Mesothelial cell of epicardium (in vitro differentiated cells): Measurements from ENCODE around the gene RPP14. TPM values are rescaled to one million over a fixed set of nuclear protein-coding genes. Genes with fewer than 3 reads are reported as not detected.

Experiments
- DNase-seq, 2 experiments: peaks; one replicate each; pipeline ENCODE4 v3.0.0; 2021; ENCODE audit warnings: low spot score in 2 of 2; ENCODE audit not compliant: unreplicated experiment in 2 of 2
- H3K27ac Mint-ChIP-seq: 2 replicates; pipeline ENCODE4 v1.8.0; 2021; ENCODE audit warnings: mixed read lengths
- H3K27me3 Mint-ChIP-seq: 2 replicates; pipeline ENCODE4 v1.8.0; 2021; ENCODE audit warnings: low read depth, mixed read lengths
- H3K36me3 Mint-ChIP-seq: 2 replicates; pipeline ENCODE4 v1.8.0; 2021; ENCODE audit warnings: mixed read lengths
- H3K4me1 Mint-ChIP-seq: 2 replicates; pipeline ENCODE4 v1.8.0; 2021; ENCODE audit warnings: mixed read lengths
- H3K4me3 Mint-ChIP-seq: 2 replicates; pipeline ENCODE4 v1.8.0; 2021; ENCODE audit warnings: mild to moderate bottlenecking, moderate library complexity, mixed read lengths
- H3K9me3 Mint-ChIP-seq: 2 replicates; pipeline ENCODE4 v1.8.0; 2021; ENCODE audit warnings: mixed read lengths
- total RNA-seq: library from RNA; stranded (reverse); gene quantifications from 3 replicates; pipeline ENCODE4 v1.2.1, GENCODE V29; 2021
- TF ChIP-seq, protein P1 (sequence below): fragments of 200-600 bp; sonication (generic); IDR thresholded peaks from one replicate; pipeline ENCODE4 v1.5.0; 2021; ENCODE audit warnings: antibody characterized with exemption; ENCODE audit not compliant: unreplicated experiment

RPP14 gene
- total RNA-seq, 1 donor from 2014 or later, result 24.2 TPM

DNA sequence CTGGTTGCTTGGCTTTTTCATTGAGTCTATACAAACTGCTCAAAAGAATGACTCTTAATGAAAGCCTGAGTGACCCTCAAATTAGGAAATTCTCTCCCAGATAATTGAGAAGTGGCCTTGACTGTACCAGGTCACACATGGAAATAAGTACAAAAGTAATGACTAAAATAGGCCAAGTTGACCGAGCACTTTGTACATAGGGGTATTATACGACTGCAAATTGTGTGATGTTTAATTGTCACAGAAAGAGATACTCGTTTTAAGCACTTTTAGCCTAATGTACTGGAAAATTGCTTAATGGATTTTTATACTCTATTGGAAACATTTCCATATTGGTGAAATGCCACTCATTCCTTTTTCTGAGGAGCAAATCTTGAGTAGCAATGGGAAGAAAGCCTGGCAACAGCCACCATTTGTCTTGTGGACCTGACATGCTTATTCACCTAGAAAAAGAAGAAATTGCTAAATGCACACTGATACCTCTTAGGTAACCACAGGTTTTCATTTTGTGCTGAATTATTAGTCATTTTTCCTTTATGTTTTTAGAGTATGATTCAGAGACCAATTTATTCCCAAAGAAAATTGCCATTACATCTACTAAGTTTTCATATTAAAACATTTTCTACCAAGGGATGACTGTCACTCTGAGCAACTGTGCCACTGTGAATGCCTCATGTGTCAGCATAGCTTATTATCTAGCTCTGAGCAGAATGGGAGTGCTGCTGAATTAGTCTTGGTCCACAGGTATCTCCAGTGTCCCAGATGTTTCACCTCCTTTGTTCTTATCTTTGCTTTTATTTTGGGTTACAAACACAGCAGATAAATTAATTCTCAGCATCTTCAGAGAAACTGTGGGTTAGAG lies 17.7 kb downstream of the RPP14 start:
- H3K36me3 Mint-ChIP-seq, result peaks cover 8% of the 10 kb centered on the region

DNA sequence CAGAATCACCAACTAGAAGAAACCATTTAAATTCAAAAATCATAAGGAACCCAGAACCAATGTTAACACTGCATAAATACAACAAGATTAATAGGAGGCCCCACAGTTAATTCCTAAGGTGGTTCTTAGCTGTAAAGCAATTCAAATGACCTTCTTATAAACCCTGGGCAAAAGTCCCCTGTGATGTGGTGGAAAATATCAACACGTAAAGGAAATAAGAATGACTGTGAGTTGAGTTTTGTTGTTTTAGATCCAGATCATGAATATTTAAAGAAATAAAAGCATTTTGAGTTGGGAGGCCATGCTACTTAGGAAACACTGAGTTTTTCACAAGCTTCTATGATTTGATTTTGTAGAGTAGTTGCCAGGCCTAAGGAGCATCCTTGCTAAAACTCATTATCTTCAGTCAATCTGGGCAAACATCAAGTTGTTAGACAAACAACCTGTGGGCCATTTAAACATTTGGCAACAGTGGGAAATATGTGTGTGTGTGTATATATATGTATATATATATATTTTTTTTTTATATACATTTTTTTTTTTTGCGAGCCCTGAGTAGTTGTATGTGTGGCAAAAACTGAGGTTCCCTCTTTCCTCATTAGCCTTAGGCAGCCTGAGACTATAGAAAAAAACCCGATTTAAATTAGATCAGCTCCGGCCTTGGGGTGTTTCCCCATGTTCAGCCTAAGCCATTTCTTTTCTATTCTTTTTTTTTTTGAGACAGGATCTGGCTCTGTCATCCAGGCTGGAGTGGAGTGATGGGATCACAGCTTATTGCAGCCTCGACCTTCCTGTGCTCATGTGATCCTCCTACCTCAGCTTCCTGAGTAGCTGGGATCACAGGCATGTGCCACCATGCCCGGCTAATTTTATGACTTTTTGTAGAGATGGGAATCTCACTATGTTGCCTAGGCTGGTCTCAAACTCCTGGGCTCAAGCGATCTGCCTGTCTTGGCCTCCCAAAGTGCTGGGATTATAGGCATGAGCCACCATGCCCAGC lies 18.6 kb downstream of the RPP14 start:
- peaks cover 4% of the 10 kb centered on the region for H3K36me3 Mint-ChIP-seq

More for the DNA sequence above, 17.7 kb downstream of the RPP14 start:
- Mint-ChIP-seq H3K27me3 (no peaks in the 10 kb centered on the region), H3K4me1 (peaks cover 22% of the 10 kb centered on the region), H3K9me3 (no peaks in the 10 kb centered on the region), H3K27ac (peak overlapping the region; percentile 14), H3K4me3 (no peak overlapping the region)
- TF ChIP-seq, protein P1, sequence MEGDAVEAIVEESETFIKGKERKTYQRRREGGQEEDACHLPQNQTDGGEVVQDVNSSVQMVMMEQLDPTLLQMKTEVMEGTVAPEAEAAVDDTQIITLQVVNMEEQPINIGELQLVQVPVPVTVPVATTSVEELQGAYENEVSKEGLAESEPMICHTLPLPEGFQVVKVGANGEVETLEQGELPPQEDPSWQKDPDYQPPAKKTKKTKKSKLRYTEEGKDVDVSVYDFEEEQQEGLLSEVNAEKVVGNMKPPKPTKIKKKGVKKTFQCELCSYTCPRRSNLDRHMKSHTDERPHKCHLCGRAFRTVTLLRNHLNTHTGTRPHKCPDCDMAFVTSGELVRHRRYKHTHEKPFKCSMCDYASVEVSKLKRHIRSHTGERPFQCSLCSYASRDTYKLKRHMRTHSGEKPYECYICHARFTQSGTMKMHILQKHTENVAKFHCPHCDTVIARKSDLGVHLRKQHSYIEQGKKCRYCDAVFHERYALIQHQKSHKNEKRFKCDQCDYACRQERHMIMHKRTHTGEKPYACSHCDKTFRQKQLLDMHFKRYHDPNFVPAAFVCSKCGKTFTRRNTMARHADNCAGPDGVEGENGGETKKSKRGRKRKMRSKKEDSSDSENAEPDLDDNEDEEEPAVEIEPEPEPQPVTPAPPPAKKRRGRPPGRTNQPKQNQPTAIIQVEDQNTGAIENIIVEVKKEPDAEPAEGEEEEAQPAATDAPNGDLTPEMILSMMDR, result no peak
- DNase-seq, result no peak

GRCh38 chr3:58325525-58325992 lies 19.5 kb downstream of the RPP14 start:
- Mint-ChIP-seq H3K27ac (peak overlapping the region; percentile 66), H3K9me3 (no peaks in the 10 kb centered on the region), H3K4me1 (peaks cover 22% of the 10 kb centered on the region), H3K27me3 (no peaks in the 10 kb centered on the region), H3K4me3 (no peak overlapping the region), H3K36me3 (no peaks in the 10 kb centered on the region)
- DNase-seq, result no peak
- TF ChIP-seq, protein P1, result no peak

More for the DNA sequence above, 18.6 kb downstream of the RPP14 start:
- TF ChIP-seq, protein P1, result no peak
- H3K4me1 Mint-ChIP-seq, result peaks cover 22% of the 10 kb centered on the region
- no peaks in the 10 kb centered on the region for H3K27me3 Mint-ChIP-seq
- no peak overlapping the region for H3K4me3 Mint-ChIP-seq
- peak overlapping the region; percentile 66 for H3K27ac Mint-ChIP-seq
- DNase-seq, result no peak
- no peaks in the 10 kb centered on the region for H3K9me3 Mint-ChIP-seq

DNA sequence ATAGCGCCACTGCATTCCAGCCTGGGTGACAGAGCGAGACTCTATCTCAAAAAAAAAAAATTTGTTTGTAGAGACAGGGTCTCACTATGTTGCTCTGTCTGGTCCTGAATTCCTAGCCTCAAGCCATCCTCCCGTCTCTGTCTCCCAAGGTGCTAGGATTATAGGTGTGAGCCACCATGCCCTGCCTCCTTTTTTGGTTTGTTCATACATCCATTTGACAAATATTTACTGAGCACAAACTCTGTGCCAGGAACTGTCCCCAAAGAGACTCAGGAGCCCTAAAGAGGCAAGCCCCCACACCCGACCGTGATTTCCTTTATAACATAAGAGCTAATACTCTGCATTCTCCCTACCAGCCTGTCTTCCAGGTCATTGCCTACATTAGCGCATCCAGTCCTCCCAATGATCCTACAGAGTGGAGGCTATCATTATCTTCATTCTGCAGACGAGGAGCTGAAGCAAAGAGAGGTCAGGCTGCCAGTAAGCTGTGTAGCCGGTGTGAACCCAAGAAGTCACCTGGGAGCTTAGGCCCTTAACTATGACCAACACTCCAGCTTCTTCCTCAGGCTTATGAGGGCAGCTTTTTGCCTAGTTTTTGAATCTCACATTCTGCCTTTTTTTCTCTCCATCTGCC lies 20.3 kb downstream of the RPP14 start:
- Mint-ChIP-seq H3K27me3 (no peaks in the 10 kb centered on the region), H3K27ac (no peak overlapping the region), H3K4me1 (peaks cover 22% of the 10 kb centered on the region), H3K4me3 (no peak overlapping the region), H3K36me3 (no peaks in the 10 kb centered on the region), H3K9me3 (no peaks in the 10 kb centered on the region)
- TF ChIP-seq, protein P1, result no peak
- no peak for DNase-seq
